ENCODE measurements around the gene ITGB3. TPM values are rescaled to one million over a fixed set of nuclear protein-coding genes. Genes with fewer than 3 reads are reported as not detected.

Gene ITGB3
- total RNA-seq, 1 experiment from 2014 or later, result not detected

- in situ Hi-C loops (cut with HindIII; ENCODE audit: low sequenced_read_pairs), result no loop called here
- DNase-seq (ENCODE audit: low spot score), result no peak
Measured at GRCh38 chr17:47288531-47289116, 35.0 kb downstream of the ITGB3 start.

- DNase-seq (ENCODE audit: low spot score), result no peak
- in situ Hi-C loops (cut with HindIII; ENCODE audit: low sequenced_read_pairs), result no loop called here
Measured at GRCh38 chr17:47289302-47289701, 35.7 kb downstream of the ITGB3 start.

DNA sequence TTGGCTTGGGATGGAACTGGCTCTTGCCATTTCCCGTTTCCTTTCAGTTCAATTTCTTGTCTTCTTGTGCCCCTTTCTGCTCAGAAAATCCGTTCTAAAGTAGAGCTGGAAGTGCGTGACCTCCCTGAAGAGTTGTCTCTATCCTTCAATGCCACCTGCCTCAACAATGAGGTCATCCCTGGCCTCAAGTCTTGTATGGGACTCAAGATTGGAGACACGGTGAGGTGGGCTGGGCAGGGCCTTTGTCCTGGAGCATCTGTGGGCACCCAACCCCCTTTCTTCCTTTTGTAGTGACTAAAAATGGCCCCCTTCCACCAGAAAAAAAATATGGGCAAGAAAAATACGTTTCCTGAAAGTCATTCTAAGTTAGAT lies 37.2 kb downstream of the ITGB3 start:
- in situ Hi-C loops (cut with HindIII; ENCODE audit: low sequenced_read_pairs), result no loop called here
- DNase-seq (ENCODE audit: low spot score), result no peak

DNA sequence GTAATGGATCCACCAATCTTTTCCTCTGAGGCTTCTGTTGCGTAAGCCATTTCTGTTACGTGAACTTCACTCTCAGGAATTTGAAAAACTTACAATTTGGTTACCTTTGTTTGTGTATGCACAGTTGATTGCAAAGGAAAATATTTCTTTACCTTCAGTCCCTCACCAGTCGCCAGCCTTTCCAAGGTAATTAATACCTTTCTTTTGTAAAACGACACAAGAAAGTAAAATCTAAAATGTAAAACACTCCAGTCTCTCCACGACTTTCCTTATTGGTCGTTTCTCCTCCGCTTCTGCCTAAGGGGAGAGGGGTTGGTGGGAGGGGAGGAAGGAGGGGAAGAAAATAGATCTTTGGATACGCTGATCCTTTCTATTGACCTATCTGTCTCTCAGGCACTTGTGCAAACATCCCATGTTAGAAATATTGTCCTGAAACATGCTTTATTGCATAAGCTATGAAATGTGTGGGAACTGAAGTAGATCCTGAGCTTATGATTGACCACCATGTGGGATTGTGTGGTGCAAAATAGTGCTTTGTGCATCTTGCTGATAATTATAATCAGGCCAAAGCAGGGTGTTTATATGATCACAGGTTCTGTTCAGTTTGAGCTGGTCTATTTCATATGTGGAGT lies 37.7 kb downstream of the ITGB3 start:
- in situ Hi-C loops (cut with HindIII; ENCODE audit: low sequenced_read_pairs), result no loop called here
- no peak for DNase-seq (ENCODE audit: low spot score)

- in situ Hi-C loops (cut with HindIII; ENCODE audit: low sequenced_read_pairs), result no loop called here
Measured at GRCh38 chr17:47292206-47292605, 38.6 kb downstream of the ITGB3 start.

GRCh38 chr17:47295037-47295873 lies 41.6 kb downstream of the ITGB3 start:
- in situ Hi-C loops (cut with HindIII; ENCODE audit: low sequenced_read_pairs), result no loop called here

More at GRCh38 chr17:47292206-47292605, 38.6 kb downstream of the ITGB3 start:
- DNase-seq (ENCODE audit: low spot score), result no peak

DNA sequence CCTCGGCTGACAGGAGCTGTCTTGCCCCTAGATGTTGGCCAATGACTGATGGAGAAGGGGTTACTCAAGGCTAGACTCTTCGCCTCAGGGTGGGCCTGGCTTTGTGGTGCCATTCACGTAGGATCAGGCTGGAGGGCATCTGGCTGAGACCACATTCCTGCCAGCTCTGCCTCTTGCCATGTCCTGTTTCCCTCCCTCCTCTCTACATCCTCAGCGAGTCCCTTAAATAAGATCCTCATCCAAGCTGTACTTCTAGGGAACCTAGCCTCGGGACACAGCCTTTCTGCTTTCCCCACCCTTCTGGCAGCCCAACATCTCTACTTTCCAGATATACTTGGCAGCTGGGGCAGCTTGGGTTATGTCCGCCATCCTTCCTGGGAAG lies 42.2 kb downstream of the ITGB3 start:
- in situ Hi-C loops (cut with HindIII; ENCODE audit: low sequenced_read_pairs), result no loop called here

More at GRCh38 chr17:47295037-47295873, 41.6 kb downstream of the ITGB3 start:
- peak; percentile 7 for DNase-seq (ENCODE audit: low spot score)

DNA sequence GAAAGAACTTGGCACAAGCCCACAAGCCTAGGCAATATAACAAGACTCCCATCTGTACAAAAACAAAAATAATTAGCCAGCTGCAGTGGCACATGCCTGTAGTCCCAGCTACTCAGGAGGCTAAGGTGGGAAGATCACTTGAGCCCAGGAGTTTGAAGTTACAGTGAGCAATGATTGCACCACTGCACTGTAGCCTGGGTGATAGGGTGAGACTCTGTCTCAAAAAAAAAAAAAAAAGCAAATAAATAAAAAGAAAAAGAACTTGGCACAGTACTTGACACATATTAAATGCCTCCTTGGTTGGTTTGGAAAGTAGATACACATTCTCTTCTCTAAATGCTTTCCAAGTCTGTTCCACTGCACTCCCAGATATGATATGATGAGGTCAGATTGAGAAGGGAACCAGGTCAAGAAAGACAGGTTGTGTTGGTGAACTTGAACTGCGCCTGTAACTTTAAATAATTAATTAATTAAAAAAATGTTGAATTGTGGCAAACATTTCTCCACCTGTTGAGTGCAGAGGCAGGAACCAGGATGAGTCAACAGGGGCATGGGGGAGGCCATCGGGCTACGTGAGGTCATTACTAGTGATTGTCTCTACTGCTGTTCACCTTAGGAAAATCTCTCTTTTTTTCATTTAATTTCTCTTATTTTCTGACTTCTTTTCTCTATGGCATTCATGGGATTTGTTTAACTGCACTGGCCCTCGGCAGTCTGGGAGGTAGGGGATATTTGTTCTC lies 44.2 kb downstream of the ITGB3 start:
- in situ Hi-C loops (cut with HindIII; ENCODE audit: low sequenced_read_pairs), result no loop called here
- no peak for DNase-seq (ENCODE audit: low spot score)

More for the DNA sequence above, 42.2 kb downstream of the ITGB3 start:
- DNase-seq (ENCODE audit: low spot score), result no peak

- no peak for DNase-seq (ENCODE audit: low spot score)
- in situ Hi-C loops (cut with HindIII; ENCODE audit: low sequenced_read_pairs), result no loop called here
Measured at GRCh38 chr17:47298712-47299111, 45.1 kb downstream of the ITGB3 start.

GRCh38 chr17:47299239-47299910 lies 45.7 kb downstream of the ITGB3 start:
- in situ Hi-C loops (cut with HindIII; ENCODE audit: low sequenced_read_pairs), result no loop called here
- no peak for DNase-seq (ENCODE audit: low spot score)

DNA sequence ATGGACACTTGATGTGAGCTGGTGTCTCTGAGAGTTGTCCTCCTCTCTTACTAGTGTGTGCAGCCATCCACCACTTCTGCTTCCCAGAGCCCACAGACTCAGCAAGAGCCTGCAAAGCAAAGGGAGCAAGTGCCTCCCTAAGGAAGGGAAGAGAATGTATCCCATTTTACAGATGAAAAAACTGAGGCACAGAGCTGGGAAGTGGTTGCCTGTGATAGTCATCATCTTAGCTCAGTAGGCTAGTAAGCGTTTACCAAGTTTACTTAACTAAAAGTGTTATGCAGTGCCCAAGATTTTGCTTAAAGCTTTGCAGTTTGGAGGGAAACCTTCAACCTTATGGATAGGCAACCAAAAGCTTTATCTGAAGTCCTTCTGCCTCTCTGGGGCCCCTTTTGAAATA lies 47.1 kb downstream of the ITGB3 start:
- DNase-seq (ENCODE audit: low spot score), result no peak
- in situ Hi-C loops (cut with HindIII; ENCODE audit: low sequenced_read_pairs), result no loop called here

DNA sequence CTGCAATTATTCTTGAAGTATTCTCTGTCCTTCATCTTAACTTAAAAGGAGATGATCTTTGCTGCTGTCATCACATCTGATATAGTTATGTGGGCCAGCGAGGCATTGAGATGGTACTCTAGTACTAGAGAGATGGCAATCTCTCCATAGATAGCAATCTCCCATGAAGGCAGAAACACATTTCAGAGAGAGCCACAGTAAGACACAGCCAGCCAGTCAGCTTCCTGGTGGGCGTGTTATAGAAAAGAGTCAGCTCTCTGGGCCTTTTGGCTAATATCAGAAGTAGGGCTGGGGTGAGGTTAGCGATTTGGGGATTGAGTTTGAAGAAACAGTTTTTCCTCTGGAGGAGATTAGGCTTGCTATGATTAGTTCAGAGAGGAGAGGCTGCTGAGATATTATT lies 47.5 kb downstream of the ITGB3 start:
- DNase-seq (ENCODE audit: low spot score), result no peak
- in situ Hi-C loops (cut with HindIII; ENCODE audit: low sequenced_read_pairs), result no loop called here

DNA sequence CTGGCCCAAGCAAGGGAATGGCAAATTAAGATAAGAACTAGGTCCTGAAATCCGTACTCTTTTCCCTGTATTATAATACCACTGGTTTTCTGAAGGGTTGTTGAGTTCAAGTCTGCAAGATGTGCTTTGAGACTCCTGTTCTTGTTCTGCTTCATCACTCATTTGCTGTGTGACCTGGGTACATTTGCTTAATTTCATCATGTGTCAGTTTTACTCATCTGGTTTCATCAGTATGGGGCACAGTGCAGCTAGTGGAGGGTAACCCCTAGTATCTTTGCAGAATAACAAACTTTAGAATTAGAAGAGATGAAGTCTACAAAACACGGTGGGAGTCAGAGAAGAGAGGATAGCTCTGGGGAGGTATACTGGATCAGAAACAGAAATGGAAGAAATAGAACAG lies 48.2 kb downstream of the ITGB3 start:
- in situ Hi-C loops (cut with HindIII; ENCODE audit: low sequenced_read_pairs), result no loop called here
- no peak for DNase-seq (ENCODE audit: low spot score)

DNA sequence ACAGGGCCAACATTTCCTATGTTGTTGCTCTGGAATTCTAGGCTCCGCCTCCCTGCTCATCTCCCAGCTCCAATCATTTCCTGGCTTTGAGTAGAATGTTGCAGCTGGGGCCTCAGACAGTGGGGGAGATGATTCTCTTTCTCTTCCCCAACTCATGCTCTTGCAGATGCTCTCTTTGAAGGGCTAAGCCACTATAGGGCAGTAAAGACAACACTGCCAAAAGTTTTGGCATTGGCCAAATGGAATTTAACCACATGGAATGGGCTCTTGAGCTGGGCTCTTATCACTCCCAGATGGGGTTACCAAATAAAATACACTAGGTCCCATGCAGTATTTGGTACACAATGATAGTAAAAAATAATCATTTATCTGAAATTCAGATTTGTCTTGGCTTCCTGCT lies 50.6 kb downstream of the ITGB3 start:
- no peak for DNase-seq (ENCODE audit: low spot score)
- in situ Hi-C loops (cut with HindIII; ENCODE audit: low sequenced_read_pairs), result no loop called here

GRCh38 chr17:47305302-47305923 lies 51.8 kb downstream of the ITGB3 start:
- in situ Hi-C loops (cut with HindIII; ENCODE audit: low sequenced_read_pairs), result no loop called here
- no peak for DNase-seq (ENCODE audit: low spot score)

DNA sequence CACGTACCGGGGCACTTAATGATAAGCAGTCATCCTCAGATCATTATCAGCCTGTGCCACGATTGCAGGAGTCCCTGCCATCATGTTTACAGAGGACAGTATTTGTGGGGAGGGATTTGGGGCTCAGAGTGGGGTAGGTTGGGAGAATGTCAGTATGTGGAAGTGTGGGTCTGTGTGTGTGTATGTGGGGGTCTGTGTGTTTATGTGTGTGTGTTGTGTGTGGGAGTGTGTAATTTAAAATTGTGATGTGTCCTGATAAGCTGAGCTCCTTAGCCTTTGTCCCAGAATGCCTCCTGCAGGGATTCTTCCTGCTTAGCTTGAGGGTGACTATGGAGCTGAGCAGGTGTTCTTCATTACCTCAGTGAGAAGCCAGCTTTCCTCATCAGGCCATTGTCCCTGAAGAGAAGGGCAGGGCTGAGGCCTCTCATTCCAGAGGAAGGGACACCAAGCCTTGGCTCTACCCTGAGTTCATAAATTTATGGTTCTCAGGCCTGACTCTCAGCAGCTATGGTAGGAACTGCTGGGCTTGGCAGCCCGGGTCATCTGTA lies 56.6 kb downstream of the ITGB3 start:
- no peak for DNase-seq (ENCODE audit: low spot score)
- in situ Hi-C loops (cut with HindIII; ENCODE audit: low sequenced_read_pairs), result no loop called here

- in situ Hi-C loops (cut with HindIII; ENCODE audit: low sequenced_read_pairs), result no loop called here
- no peak for DNase-seq (ENCODE audit: low spot score)
Measured at GRCh38 chr17:47311420-47311819, 57.8 kb downstream of the ITGB3 start.

DNA sequence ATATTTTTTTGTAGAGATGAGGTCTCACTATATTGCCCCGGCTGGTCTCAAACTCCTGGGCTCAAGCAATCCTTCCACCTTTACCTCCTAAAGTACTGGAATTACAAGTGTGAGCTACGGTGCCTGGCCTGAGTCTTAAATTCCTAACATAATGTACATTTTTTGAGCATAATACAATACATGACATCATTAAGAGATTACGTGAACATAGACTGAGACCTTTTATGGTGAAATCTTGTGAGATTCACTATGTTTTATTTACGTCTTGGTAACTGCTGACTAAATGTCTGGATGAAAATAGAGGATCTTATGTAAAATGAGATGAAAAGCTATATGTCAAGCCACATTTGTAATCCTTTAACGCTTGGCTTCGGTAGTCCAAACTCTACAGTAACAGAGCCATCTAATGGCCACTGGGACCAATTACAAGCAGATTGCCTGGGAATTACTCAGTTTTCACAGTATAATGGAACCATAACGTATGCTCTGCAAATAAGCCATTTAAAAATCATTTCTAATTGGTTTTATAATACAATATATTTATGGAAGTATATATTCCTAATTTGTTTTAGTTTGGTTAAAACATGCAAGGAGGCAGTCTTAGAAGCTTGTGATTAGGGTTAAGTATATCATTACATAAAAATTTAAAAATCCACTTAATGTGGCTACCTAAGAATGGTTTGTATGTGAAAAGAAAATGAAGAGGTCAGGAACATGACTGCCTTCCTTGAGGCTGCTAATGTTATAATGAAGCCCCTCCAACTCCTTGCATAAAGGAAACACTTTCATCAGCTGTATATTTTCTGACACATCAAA lies 62.0 kb downstream of the ITGB3 start:
- in situ Hi-C loops (cut with HindIII; ENCODE audit: low sequenced_read_pairs), result no loop called here
- DNase-seq (ENCODE audit: low spot score), result peak; percentile 63

Data from G401 (cell line).